Esophagus squamous epithelium (tissue), 5 donors: ENCODE results near the gene CD248. TPM values are rescaled to one million over a fixed set of nuclear protein-coding genes. Genes with fewer than 3 reads are reported as not detected.

Experiments used
- DNase-seq: peaks from one replicate; lab custom pipeline; 2025; lab: John Stamatoyannopoulos, UW
- H3K27ac ChIP-seq, 4 donors: fragments of 200-600 bp; sonication (generic); one replicate each; pipeline ENCODE4 v1.5.1; 2016 to 2019; ENCODE audit warnings: mild to moderate bottlenecking in 1 of 4
- H3K27me3 ChIP-seq, 4 donors: fragments of 200-600 bp; sonication (generic); 1 replicate in 3 of 4; 2 replicates in 1 of 4; pipeline versions ENCODE4 v1.5.1 to v1.6.0; 2017 to 2021; ENCODE audit warnings: antibody characterized with exemption in 1 of 4
- H3K36me3 ChIP-seq, 3 donors: fragments of 200-600 bp; sonication (generic); one replicate each; pipeline ENCODE4 v1.5.1; 2016 to 2019
- H3K4me1 ChIP-seq, 3 donors: fragments of 200-600 bp; sonication (generic); one replicate each; pipeline ENCODE4 v1.5.1; 2017 to 2019
- H3K4me3 ChIP-seq, 4 donors: fragments of 200-600 bp; sonication (generic); 1 replicate in 3 of 4; 2 replicates in 1 of 4; pipeline ENCODE4 v1.5.1; 2016 to 2019; ENCODE audit warnings: mild to moderate bottlenecking in 2 of 4, moderate library complexity in 1 of 4
- H3K9me3 ChIP-seq, 3 donors: fragments of 200-600 bp; sonication (generic); one replicate each; pipeline ENCODE4 v1.5.1; 2016 to 2019
- CTCF ChIP-seq, 6 experiments: fragments of 450-650 bp in 4 of 6; fragments of 200-600 bp in 2 of 6; sonication (generic) in 2 of 6; IDR thresholded peaks; one replicate each; pipeline ENCODE4 v1.5.1; 2016 to 2019; ENCODE audit warnings: antibody characterized with exemption in 6 of 6, mild to moderate bottlenecking in 4 of 6, moderate library complexity in 4 of 6
- POLR2A ChIP-seq, 4 donors: fragments of 450-650 bp; IDR thresholded peaks; one replicate each; pipeline ENCODE4 v1.6.1; 2017; ENCODE audit warnings: antibody characterized with exemption in 4 of 4, mild to moderate bottlenecking in 4 of 4, moderate library complexity in 3 of 4
- WGBS, 2 donors: methylation state at CpG; one replicate each; pipeline ENCODE4 v1.1.5; 2018; 5-methylcytosine and 5-hydroxymethylcytosine counted together
- intact Hi-C: fragments of 100-400 bp; cut with DNase I; formaldehyde crosslinking; loops from one replicate; pipeline ENCODE4 v1.15.0; 2022
- total RNA-seq, 4 donors: library from RNA; depleted of rRNA; stranded (reverse); fragments of >200 nt; gene quantifications; one replicate each; pipeline ENCODE4 v1.1.0, GENCODE V29; 2016
- donor health status: DM: yes; HTN: yes; CAD: no.

Gene CD248
- total RNA-seq, 4 donors from 2014 or later = 1.9 to 13.2 (median 6.1) TPM

DNA sequence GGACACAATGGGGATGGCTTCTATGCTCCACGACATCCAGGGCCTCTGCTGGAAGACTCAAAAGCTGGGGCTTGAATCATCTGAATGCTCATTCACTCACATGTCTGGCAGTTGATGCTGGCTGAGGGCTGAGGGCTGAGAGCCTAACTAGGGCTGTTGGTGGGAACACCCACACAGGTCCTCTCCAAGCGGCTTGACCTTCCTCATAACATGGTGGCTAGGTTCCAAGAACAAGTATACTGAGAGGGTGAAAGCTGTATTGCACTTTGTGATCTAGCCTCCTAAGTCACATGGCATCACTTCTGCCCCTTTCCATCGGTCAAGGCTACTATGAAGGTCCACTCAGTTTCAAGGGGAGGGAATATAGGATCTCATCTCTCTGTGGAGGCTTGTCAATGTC, 17.7 kb downstream of the CD248 start:
- Histone ChIP-seq H3K4me1 (no peaks in the 10 kb centered on the region), H3K36me3 (no peaks in the 10 kb centered on the region), H3K9me3 (no peaks in the 10 kb centered on the region), H3K27me3 (peaks cover 0 to 30% (median 0%) of the 10 kb centered on the region in 4 donors), H3K27ac (no peak overlapping the region), H3K4me3 (no peak overlapping the region)
- TF ChIP-seq CTCF (IDR thresholded peaks at IDR 0.05) = no peak
- no peak for TF ChIP-seq POLR2A (IDR thresholded peaks at IDR 0.05)
- WGBS, 2 donors = 55 to 58% methylated on average over 2 to 3 of the region's 3 CpGs
- DNase-seq = no peak
- intact Hi-C loops = no loop called here

DNA sequence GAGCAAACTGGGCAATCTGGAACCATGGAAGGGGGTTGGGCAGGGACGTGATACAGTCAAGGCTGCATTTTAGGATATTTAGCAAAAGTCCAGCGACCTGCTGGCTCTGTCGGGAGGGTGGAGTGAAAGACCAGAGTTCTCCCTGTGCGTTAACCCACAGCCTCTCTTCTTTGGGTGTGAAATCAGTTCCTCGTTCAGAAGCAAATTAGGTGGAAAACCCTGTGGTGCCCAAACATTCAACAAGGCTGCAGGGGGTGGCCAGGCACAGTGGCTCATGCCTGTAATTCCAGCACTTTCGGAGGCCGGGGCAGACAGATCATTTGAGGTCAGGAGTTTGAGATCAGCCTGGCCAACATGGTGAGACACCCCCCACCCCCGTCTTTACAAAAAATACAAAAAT, 19.2 kb downstream of the CD248 start:
- intact Hi-C loops = no loop called here
- no peak overlapping the region for H3K4me3 ChIP-seq
- H3K36me3 ChIP-seq = no peaks in the 10 kb centered on the region
- DNase-seq = no peak
- peaks cover 0 to 46% (median 2%) of the 10 kb centered on the region in 4 donors for H3K27me3 ChIP-seq
- no peak for TF ChIP-seq POLR2A (IDR thresholded peaks at IDR 0.05)
- TF ChIP-seq CTCF (IDR thresholded peaks at IDR 0.05) = no peak
- H3K4me1 ChIP-seq = peaks cover 0 to under 1% (median 0%) of the 10 kb centered on the region in 3 donors
- WGBS, 2 donors = 43 to 50% methylated on average over 7 to 8 of the region's 8 CpGs
- H3K27ac ChIP-seq = no peak overlapping the region
- no peaks in the 10 kb centered on the region for H3K9me3 ChIP-seq

GRCh38 chr11:66294626-66295620, 21.9 kb downstream of the CD248 start:
- Histone ChIP-seq H3K4me1 (peaks cover 8 to 22% (median 9%) of the 10 kb centered on the region in 3 donors), H3K27ac (no peak overlapping the region), H3K36me3 (no peaks in the 10 kb centered on the region), H3K9me3 (no peaks in the 10 kb centered on the region), H3K4me3 (no peak overlapping the region), H3K27me3 (peaks cover 6 to 69% (median 10%) of the 10 kb centered on the region in 4 donors)
- intact Hi-C loops = no loop called here
- TF ChIP-seq CTCF (IDR thresholded peaks at IDR 0.05) = no peak
- no peak for TF ChIP-seq POLR2A (IDR thresholded peaks at IDR 0.05)
- DNase-seq = no peak
- 87% methylated on average over 18 of the region's 123 CpGs; no CpG with 5 or more reads in 1 of the 2 donors for WGBS, 2 donors

- no peaks in the 10 kb centered on the region for H3K36me3 ChIP-seq
- intact Hi-C loops = no loop called here
- TF ChIP-seq POLR2A (IDR thresholded peaks at IDR 0.05) = no peak
- TF ChIP-seq CTCF (IDR thresholded peaks at IDR 0.05) = no peak
- 75 to 91% methylated on average over 6 to 7 of the region's 30 CpGs for WGBS, 2 donors
- no peak overlapping the region for H3K27ac ChIP-seq
- H3K4me1 ChIP-seq = peaks cover 13 to 29% (median 14%) of the 10 kb centered on the region in 3 donors
- H3K27me3 ChIP-seq = peaks cover 6 to 69% (median 10%) of the 10 kb centered on the region in 4 donors
- no peak overlapping the region for H3K4me3 ChIP-seq
- DNase-seq = no peak
- no peaks in the 10 kb centered on the region for H3K9me3 ChIP-seq
Measured at GRCh38 chr11:66293777-66294625, 22.8 kb downstream of the CD248 start.
